ENCODE data around the gene IMP3. TPM values are rescaled to one million over a fixed set of nuclear protein-coding genes. Genes with fewer than 3 reads are reported as not detected.
"Not testable (repeated sequence)": the region's sequence is repeated elsewhere in the genome, so short reads cannot be mapped to it uniquely, and the experiment has no call there.

Gene IMP3, protein sequence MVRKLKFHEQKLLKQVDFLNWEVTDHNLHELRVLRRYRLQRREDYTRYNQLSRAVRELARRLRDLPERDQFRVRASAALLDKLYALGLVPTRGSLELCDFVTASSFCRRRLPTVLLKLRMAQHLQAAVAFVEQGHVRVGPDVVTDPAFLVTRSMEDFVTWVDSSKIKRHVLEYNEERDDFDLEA
- 48.0 TPM for polyA plus RNA-seq (ENCODE audit: insufficient read length)
- long read RNA-seq, donor 1, transcript IMP3-202 (1 exons, 1,237 nt) = major isoform, 75 of 96 reads
- long read RNA-seq, donor 1, partial matches to known transcripts = 21 of 96 reads
- long read RNA-seq, donor 1, other reads (novel, unspliced or antisense) = 0 of 96 reads
- long read RNA-seq, donor 2, transcript IMP3-202 (1 exons, 1,237 nt) = major isoform, 88 of 88 reads
- long read RNA-seq, donor 2, partial matches to known transcripts = 0 of 88 reads
- long read RNA-seq, donor 2, other reads (novel, unspliced or antisense) = 0 of 88 reads
- long read RNA-seq, donor 3, transcript IMP3-202 (1 exons, 1,237 nt) = major isoform, 90 of 90 reads
- long read RNA-seq, donor 3, partial matches to known transcripts = 0 of 90 reads
- long read RNA-seq, donor 3, other reads (novel, unspliced or antisense) = 0 of 90 reads
- long read RNA-seq, donor 4, transcript IMP3-202 (1 exons, 1,237 nt) = major isoform, 17 of 17 reads
- long read RNA-seq, donor 4, partial matches to known transcripts = 0 of 17 reads
- long read RNA-seq, donor 4, other reads (novel, unspliced or antisense) = 0 of 17 reads
- long read RNA-seq, donor 5, transcript IMP3-202 (1 exons, 1,237 nt) = major isoform, 187 of 198 reads
- long read RNA-seq, donor 5, partial matches to known transcripts = 11 of 198 reads
- long read RNA-seq, donor 5, other reads (novel, unspliced or antisense) = 0 of 198 reads
- long read RNA-seq, donor 6, transcript IMP3-202 (1 exons, 1,237 nt) = major isoform, 81 of 92 reads
- long read RNA-seq, donor 6, partial matches to known transcripts = 11 of 92 reads
- long read RNA-seq, donor 6, other reads (novel, unspliced or antisense) = 0 of 92 reads
- long read RNA-seq, donor 7, transcript IMP3-202 (1 exons, 1,237 nt) = major isoform, 141 of 152 reads
- long read RNA-seq, donor 7, partial matches to known transcripts = 11 of 152 reads
- long read RNA-seq, donor 7, other reads (novel, unspliced or antisense) = 0 of 152 reads
- long read RNA-seq, donor 8, transcript IMP3-202 (1 exons, 1,237 nt) = major isoform, 30 of 30 reads
- long read RNA-seq, donor 8, partial matches to known transcripts = 0 of 30 reads
- long read RNA-seq, donor 8, other reads (novel, unspliced or antisense) = 0 of 30 reads

DNA sequence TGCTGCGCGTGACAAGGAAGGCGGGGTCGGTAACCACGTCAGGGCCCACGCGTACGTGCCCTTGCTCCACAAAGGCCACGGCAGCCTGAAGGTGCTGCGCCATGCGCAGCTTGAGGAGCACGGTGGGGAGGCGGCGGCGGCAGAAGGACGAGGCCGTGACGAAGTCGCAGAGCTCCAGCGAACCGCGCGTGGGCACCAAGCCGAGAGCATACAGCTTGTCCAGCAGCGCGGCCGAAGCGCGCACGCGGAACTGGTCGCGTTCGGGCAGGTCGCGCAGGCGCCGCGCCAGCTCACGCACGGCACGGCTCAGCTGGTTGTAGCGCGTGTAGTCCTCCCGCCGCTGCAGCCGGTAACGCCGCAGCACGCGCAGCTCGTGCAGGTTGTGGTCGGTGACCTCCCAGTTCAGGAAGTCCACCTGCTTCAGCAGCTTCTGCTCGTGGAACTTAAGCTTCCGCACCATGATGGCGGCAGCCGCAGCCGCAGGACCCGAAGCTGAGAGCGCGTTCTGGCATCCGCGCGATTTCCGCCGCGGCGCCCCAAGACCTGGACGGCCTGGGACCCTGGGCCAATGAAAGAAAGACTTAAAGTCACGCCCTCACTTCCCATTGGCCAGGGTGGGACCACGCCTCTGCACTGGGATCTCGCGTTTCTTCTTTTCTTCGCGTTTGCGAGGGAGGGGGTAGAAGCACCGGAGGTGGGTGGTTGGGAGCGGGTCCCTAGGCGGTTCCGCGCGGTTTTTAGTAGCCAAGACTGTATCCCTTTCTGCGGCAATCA lies at the start of gene IMP3:
IMP3 (minus strand) TSS at position 516 of the 774 bp plus-strand sequence; CDS start at position 460, 56 bp downstream.
- DNase-seq = peak; percentile 98

DNA sequence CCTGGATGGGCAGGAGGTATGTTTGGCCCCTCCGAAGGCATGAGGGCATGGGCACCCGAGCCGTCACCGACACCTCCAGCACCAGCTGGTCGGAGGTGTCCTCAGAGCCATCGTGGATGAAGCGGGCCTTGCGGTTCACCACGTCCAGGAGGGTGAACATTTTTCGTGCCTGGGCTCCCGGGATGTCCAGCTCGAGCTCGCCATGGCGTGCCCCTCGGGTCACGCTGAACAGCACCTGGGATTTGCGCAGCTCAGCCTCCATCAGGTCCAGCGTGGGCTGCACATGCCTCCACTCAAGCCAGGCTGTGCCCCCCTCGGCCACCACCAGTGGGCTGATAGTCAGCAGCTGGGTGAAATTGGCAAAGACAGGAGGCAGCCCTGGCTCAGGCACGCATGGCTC lies 49.4 kb upstream of the IMP3 start:
- not testable (repeated sequence) for DNase-seq

DNA sequence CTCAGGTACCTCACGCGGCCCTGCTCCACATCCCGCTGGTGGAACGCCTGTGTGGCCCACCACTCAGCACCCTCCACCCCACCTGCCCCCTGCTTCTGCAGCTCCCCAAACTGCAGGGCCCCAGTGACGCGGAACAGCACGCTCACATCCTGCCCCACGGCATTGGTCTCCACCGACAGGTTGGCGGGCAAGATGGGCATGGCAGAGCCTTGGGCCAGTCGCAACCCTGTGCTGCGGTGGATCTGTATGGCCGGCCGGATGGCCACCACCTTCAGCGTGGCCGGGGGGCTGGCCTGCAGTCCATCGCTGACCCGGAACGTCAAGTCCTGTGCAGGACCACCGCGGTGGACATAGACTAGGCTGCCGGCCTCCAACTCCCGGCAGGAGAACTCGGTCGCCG lies 48.8 kb upstream of the IMP3 start:
- DNase-seq = no peak

DNA sequence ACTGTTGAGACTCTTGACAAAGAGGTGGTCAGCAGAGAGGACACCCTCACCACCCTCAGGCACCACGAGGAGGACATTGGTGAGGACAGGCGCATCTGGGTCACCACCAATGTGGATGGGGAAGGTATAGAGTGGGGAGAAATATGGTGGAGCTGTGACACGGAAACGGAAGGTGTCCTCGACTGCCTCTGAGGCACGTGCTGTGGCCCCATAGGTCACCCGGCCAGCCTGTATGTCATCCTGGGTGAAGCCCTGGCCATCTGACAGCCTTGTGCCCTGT lies 48.2 kb upstream of the IMP3 start:
- no peak for DNase-seq

DNA sequence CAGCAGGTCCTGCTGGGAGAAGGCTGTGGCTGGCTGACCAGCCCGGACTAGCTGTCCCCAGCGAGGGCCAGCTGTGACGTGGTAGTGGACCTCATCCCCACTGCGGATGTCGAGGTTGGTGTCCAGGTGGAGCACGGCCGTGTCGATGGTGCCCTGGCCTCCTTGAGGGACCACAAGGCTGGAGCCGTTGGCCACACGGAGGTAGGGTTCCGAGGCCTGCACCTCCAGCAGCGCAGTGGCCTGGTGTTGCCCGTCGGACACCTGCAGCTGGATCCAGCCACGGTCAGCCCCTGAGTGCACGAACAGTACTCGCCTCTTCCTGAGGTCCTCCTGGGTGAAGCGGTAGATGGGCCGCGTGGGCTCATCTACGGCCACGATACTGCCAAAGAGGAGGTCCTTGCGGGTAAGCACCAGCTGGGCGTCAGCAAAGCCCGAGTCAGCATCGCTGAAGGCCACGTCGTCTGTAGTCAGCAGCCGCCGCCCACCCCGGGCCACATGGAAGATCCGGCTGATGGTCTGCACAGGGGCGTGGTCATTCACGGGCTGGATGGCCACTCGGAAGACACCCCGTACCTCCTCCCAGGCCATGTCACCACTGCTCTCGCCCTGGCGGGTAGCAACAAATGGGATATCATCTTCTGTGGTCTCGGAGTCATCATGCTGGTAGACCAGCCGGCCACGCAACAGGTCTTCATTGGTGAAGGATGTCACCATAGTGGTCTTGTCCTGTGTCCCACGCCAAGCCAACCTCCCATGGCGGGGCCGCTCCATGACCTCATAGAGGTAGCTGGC lies 47.7 kb upstream of the IMP3 start:
- no peak for DNase-seq

DNA sequence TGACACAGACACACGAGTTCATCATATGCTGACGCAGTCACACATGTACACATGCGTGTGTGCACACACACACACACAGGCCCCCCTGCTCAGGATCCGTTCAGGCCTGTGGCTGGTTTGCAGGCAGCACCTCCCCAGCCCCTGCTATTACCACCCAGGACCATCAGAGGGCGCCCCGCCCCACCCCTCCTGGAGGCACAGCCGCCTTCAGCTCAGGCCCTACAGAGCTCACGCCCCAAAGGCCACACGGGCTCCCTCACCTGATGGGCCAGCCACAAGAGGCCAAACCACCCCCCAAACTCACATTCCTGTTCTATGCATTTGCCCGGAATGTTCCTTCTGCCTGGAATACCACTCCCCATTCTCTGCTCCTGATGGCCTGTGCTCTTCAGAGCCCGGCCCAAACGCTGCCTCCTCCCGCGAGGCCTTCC lies 46.2 kb upstream of the IMP3 start:
- DNase-seq = peak; percentile 53

DNA sequence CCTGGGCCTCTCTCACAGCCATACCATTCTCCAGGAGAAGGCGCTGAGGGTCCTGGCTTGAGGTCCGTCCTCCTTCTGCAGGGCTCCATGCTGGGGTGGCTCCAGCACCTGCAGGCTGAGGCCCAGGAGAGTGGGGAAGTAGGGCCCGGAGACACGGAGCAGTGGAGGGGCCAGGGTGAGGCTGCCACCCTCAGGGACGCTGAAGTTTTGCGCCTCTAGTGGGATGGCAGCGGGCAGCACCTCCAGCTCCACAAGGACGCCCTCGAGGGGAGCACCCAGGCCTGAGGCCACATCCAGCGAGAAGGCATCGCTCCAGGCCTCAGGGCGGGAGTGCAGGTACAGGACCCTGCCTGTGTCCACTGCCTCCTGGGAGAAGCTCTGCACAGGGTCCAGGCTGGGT lies 45.2 kb upstream of the IMP3 start:
- DNase-seq = no peak

DNA sequence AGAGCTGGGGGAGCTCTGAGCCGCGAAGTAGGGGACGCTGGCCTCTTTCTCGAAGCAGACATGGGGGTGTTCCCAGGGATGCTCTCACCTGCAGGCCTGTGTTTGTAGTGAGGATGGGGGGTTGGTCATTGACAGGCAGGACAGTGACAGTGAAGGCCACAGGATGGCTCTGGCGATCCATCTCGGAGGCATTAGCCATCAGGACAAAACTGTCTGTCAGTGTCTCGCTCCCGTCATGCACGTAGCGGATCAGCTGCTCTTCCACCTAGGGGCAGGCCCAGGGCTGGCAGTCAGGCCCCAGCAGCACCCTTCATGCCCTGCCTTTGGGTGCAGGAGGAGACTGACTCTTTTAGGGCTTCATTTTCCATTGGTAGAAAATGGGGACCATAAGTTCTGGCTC lies 44.6 kb upstream of the IMP3 start:
- no peak for DNase-seq

DNA sequence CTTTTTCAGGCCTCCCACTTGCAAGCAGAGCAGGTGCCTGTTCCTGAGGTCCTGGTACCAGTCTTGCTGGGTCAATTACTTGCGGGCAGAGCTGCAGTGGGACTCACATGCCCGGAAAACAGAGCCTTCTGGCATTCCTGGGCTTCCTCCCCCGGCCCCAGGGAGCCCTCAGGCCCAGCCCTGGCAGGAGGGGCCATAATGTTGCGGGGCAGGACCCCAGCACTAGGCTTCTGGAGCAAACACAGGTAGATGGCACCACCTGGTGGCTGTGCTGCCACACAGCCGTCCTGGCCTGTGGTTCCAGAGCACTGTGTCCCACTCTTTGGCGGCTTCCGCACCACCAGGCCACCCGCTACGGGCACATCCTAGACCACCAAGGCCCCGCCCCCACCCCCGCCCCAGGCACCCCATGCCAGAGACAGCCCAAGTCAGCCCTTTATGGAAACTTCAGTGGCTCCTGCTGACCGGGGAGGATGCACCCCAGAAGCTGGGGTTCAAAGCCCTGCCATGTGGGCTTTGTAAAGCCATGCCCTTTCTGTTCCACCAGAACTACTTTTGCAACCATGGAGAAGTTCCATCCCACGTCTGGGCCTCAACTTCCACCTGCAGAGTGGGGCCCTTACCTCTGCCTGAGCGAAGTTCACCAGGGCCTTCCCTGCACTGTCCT lies 43.8 kb upstream of the IMP3 start:
- peak; percentile 57 for DNase-seq

DNA sequence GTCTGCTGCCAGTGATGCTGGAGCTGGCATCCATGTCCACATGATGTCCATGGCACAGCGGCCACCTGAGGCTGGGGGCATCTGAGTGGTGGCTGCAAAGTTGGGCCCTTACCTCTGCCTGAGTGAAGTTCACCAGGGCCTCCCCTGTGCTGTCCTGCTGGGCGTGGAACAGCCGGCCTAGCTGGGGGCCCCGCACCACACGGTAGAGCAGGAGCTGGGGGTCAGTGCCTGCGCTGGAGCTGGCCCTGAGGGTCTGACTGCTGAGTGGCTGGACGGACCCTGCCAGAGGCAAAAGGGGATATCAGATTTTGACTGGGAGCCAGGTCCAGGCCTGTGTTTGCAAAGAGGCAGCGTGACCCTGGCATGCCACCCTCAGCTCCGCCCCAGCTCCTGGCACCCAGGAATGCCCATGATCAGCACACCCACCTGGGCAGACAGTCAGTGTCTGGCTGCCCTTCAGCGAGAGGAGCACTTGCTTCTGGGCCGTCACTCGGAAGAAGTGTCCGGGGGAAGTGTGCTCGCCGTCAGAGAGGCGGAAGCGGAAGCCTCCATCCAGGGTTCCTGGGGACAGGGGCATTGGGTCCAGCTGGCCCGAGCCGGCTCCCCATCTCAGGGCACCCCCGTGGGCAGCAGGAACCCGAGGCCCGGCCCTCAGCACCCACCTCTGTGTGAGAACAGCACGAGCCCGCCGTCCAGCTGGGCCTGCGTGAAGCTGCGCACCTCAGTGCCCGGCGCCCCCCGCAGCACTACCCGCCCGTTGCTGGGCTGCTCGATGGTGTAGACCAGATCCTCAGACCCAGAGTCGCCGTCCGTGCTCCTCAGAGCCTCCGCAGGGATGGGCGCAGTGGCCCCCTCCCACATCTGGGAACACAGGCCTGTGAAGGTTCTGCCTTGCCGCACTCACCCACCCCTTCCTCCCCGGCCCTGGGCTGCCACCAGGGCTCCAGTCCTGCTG lies 42.4 kb upstream of the IMP3 start:
- no peak for DNase-seq

DNA sequence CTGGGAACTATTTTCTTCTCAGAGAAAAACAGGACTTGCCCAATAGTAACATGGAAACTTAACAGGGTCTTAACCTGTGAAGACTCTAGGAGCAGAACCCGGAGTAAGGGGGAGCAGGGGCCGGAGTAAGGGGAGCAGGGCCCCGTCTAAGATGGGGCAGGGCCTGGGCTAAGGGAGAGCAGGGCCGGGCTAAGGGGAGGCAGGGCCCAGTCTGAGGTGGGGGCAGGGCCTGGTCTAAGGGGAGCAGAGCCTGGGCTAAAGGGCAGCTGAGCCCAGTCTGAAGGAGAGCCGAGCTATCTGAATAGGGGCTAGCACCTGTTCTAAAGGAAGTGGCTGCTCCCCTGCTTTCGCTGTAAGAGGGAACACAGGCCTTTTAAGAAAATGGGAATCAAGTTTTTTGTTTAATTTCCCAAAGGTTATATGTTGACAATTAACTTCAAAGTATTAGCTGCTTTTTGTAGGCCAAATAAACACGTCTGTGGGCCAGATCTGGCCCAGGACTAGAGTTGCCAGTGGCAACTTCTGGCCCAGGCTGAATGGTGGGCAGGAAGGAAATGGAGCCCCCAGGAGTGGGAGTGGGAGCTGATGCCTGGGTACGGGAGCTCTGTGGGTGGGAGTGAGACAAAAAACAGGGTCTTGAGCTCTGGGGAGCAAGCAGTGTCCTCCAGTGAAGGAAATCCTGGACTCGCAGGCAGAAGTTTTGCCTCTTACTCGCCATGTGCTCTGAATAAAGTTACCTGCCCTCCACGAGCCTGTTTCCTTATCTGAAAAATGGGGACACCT lies 40.2 kb upstream of the IMP3 start:
- no peak for DNase-seq

DNA sequence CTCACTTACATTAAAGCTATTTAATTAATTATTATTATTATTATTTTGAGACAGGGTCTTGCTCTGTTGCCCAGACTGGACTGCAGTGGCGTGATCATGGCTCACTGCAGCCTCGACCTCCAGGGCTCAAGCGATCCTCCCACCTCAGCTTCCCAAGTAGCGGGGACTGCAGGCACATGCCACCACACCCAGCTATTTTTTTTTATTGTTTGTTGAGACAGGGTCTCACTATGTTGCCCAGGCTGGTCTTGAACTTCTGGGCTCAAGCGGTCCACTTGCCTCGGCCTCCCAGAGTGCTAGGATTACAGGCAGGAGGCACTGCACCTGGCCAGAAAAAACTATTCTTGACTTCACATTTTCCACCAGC lies 38.3 kb upstream of the IMP3 start:
- DNase-seq = not testable (repeated sequence)

DNA sequence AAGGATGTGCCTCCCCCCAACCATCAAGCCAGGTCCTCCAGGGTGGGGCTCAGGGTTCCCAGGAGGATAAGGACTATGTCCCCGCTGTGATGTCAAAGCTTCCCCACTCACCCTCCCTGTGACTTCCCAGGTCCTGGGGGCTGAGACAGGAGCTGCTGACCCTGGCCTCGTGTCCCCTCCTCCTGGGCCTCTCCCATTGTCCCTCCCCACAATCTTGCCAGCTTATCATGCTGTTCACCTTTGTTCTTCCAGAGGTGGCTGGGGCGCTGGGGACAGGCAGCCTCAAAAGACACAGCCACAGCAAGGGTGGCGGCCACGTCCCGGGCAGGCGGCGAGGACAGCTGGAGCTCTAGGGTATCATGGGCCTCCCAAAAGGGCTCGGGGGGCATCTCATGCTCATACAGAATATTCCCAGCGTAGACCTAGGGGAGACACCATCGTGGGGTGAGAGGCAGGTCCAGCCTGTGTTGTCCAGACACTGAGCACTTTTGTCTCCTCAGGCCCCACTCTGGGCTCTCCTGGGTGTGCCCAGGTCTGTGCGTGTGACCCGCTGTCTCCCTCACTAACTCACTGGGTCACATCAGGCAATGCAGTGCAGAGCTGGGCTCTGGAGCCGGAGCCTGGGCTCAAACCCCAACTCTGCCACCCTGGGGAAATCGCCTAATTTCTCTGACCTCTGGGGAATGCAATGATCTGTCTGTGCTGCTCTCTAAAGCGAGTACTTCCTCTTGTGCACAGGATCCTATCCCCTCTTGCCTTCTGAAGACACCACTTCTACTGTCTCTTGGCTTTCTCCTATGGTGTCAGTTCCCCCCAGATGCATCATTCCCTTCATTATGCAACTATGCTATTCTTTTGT lies 37.7 kb upstream of the IMP3 start:
- no peak for DNase-seq

DNA sequence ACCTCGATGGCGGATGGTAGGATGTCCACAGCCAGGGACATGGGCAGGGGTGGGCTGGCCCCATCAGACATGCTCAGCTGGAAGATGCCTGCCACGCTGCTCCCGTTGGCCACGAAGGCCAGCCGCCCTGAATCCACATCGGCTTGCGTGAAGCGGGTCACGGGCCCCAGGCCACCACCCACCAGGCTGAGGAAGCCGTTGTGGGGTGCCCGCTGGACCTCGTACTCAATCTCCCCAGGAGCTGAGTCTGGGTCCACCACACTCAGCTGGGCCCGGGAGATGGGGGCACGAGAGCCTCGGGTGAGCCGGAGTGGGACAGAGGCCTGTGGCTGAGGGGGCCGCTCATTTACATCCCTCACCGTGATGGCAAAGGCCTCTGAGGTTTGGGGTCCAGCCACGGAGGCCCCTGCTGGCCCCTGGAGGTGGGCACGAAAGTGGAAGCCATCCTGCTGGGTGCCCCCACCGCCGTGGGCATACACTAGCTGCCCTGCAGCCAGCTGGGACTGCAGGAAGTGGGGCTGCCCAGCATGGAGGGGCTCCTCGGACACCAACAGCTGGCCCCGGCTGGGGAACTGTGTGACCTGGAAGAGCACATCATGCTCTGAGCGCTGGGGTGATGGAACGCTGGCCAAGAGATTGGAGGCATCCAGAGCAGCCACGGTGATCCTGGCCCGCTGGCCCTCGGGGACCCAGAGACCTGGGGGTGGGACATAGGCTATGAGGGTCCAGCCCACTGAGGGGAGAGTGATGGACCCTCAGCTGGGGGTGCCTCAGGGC lies 36.9 kb upstream of the IMP3 start:
- DNase-seq = no peak

DNA sequence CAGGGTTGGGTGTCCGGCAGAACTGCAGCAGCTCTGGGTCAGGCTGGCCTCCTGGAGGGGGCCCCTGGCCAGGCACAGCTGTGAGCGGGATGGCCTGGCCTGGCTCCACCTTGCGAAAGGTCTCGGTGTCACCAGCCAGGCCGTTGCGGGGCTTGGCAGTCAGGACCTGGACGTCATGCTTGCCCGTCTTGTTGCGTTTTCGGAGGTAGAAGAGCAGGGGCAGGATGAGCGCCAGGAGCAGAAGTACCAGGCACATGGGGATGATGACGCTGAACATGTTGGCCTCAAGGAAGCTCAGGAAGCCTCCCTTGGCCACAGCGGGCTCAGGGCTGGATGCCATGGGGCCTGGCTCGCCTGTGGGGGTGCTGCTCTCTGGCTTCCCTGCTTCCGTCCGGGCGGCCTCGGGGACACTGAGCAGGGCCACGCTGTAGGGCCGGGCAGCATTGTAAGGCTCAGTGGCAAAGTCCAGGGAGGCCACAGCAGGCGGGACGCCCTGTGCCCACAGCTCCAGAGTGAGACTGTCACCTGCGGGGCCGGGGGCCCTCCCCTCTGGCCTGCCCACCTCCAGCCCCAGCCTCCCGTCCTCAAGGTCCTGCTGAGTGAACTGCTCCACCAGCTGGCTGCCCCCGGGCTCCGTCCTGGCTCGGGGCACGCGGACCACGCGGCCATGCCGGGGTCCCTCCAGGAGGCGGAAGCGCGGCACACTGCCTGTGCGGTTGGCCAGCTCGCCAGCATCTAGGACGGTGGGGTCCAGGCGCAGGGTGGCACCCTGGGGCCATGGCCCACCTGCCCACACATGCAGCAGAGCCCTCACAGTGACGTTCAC lies 35.8 kb upstream of the IMP3 start:
- no peak for DNase-seq

Measured in left kidney (tissue), 8 donors.